T-helper 2 cell treated with Interferon-gamma antibody and Interleukin-4, amounts not matched to agents 5 μg/mL and 100 μg/mL, for 36 hours (primary cell): ENCODE results near the gene NLK.
"Not testable (repeated sequence)": the region's sequence is repeated elsewhere in the genome, so short reads cannot be mapped to it uniquely, and the experiment has no call there.

Source experiments
- DNase-seq: peaks from one replicate; pipeline ENCODE4 v3.0.0; 2021; ENCODE audit warnings: low spot score
- H3K27ac Mint-ChIP-seq: one replicate; pipeline ENCODE4 v1.8.0; 2021; ENCODE audit warnings: mild to moderate bottlenecking, mixed read lengths
- H3K27me3 Mint-ChIP-seq: one replicate; pipeline ENCODE4 v1.8.0; 2021; ENCODE audit warnings: low read depth, mixed read lengths
- H3K36me3 Mint-ChIP-seq: one replicate; pipeline ENCODE4 v1.8.0; 2021; ENCODE audit warnings: low read depth, mixed read lengths
- H3K4me1 Mint-ChIP-seq: one replicate; pipeline ENCODE4 v1.8.0; 2021; ENCODE audit warnings: low read depth, mixed read lengths
- H3K4me3 Mint-ChIP-seq: one replicate; pipeline ENCODE4 v1.8.0; 2022; ENCODE audit warnings: mild to moderate bottlenecking, moderate library complexity, mixed read lengths
- H3K9me3 Mint-ChIP-seq: one replicate; pipeline ENCODE4 v1.8.0; 2021; ENCODE audit warnings: mixed read lengths

NLK gene

DNA sequence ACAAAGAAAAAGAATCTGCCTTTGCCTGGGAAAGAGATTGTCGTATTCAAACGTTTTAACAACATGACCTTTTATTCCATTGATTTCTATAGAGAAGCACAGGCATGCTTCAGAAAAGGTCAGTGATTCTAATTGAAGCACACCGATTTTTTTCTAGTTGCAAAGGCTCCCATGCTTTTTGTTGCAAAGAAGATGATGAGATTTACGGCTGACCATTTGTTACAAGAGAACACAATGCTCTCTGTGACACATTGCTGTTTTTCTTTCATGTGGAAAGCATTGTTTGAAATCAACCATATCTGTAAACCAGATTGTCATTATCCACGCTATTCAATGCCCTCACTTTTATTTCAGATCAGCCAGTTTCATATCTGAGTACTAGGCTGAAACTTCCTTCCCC is 99.8 kb downstream of the NLK start:
- Mint-ChIP-seq H3K9me3 (no peaks in the 10 kb centered on the region), H3K4me3 (no peak overlapping the region), H3K4me1 (no peaks in the 10 kb centered on the region), H3K27me3 (no peaks in the 10 kb centered on the region), H3K27ac (no peak overlapping the region), H3K36me3 (no peaks in the 10 kb centered on the region)
- no peak for DNase-seq

DNA sequence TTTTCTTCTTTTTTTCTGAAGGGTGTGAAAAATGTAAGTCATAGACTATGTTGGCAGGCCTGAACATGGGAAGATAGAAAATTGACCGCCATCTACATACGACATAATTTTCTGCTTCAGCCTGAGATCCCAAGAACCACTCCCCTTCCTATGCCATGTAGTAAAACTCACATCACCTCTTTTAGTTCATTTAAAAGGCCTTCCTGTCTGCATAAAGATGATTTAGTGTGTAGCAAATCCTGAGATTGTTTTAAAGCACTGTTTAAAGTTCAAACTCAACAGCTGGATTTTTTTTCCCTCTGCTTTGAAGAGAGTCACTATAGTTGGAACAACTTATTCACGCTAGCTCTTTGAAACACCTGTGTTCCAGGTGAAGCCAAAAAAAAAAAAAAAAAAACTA is 101.5 kb downstream of the NLK start:
- no peak overlapping the region for H3K4me3 Mint-ChIP-seq
- no peaks in the 10 kb centered on the region for H3K36me3 Mint-ChIP-seq
- no peak for DNase-seq
- H3K4me1 Mint-ChIP-seq: no peaks in the 10 kb centered on the region
- H3K27me3 Mint-ChIP-seq: no peaks in the 10 kb centered on the region
- H3K9me3 Mint-ChIP-seq: no peaks in the 10 kb centered on the region
- no peak overlapping the region for H3K27ac Mint-ChIP-seq

DNA sequence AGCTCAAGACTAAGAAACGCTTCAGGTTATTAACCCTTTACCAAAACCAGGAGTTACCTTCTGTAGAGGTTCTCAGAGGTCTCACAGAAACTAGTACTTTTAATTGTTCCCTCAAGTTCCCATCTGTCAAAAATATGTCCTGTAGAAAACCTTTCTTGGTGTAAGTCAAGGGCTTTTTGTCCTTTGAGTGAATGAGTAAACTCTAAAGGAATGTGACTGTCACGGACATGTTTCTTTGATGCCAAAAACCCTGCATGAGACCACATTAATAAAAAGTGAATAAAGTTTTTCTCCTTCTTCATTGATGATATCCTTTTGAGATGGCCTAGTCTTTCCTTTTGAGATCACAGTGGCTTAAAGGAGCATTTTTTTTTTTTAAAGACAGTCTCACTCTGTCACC is 102.9 kb downstream of the NLK start:
- Mint-ChIP-seq H3K36me3 (no peaks in the 10 kb centered on the region), H3K4me1 (no peaks in the 10 kb centered on the region), H3K4me3 (no peak overlapping the region), H3K9me3 (no peaks in the 10 kb centered on the region), H3K27me3 (no peaks in the 10 kb centered on the region), H3K27ac (no peak overlapping the region)
- DNase-seq: no peak

DNA sequence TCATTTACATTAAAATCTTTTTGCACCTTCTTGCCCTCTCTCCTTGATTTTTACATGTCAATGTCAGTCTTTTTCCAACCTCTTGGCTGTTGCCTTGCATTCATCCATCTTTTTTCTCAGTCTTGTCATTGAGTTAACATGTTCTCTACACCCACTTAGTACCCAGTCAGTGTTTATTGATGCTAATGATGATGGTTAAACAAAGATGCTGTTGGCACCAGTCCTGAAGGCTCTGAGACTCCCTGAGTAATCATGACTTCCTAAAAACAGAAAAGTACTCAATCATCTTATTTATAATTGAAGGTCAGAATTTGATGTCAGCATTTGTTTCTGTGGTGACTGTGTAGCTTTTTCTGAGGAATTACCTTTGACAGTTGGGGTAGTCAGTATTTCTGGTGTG is 104.5 kb downstream of the NLK start:
- no peak overlapping the region for H3K27ac Mint-ChIP-seq
- DNase-seq: no peak
- H3K36me3 Mint-ChIP-seq: no peaks in the 10 kb centered on the region

GRCh38 chr17:28151001-28151400 is 108.5 kb downstream of the NLK start:
- no peak for DNase-seq
- H3K4me1 Mint-ChIP-seq: no peaks in the 10 kb centered on the region

More for the DNA sequence above, 104.5 kb downstream of the NLK start:
- H3K4me1 Mint-ChIP-seq: no peaks in the 10 kb centered on the region
- no peak overlapping the region for H3K4me3 Mint-ChIP-seq
- H3K27me3 Mint-ChIP-seq: no peaks in the 10 kb centered on the region
- no peaks in the 10 kb centered on the region for H3K9me3 Mint-ChIP-seq

GRCh38 chr17:28154214-28154613 is 111.7 kb downstream of the NLK start:
- no peak for DNase-seq
- Mint-ChIP-seq H3K4me1 (peaks cover 4% of the 10 kb centered on the region), H3K27ac (no peak overlapping the region), H3K27me3 (no peaks in the 10 kb centered on the region), H3K36me3 (no peaks in the 10 kb centered on the region), H3K4me3 (no peak overlapping the region), H3K9me3 (no peaks in the 10 kb centered on the region)

More at GRCh38 chr17:28151001-28151400, 108.5 kb downstream of the NLK start:
- Mint-ChIP-seq H3K9me3 (no peaks in the 10 kb centered on the region), H3K36me3 (no peaks in the 10 kb centered on the region), H3K27me3 (no peaks in the 10 kb centered on the region), H3K27ac (no peak overlapping the region), H3K4me3 (no peak overlapping the region)

GRCh38 chr17:28155405-28155804 is 112.9 kb downstream of the NLK start:
- not testable (repeated sequence) for H3K4me3 Mint-ChIP-seq, DNase-seq, H3K36me3 Mint-ChIP-seq, H3K4me1 Mint-ChIP-seq, H3K9me3 Mint-ChIP-seq, H3K27me3 Mint-ChIP-seq, H3K27ac Mint-ChIP-seq

DNA sequence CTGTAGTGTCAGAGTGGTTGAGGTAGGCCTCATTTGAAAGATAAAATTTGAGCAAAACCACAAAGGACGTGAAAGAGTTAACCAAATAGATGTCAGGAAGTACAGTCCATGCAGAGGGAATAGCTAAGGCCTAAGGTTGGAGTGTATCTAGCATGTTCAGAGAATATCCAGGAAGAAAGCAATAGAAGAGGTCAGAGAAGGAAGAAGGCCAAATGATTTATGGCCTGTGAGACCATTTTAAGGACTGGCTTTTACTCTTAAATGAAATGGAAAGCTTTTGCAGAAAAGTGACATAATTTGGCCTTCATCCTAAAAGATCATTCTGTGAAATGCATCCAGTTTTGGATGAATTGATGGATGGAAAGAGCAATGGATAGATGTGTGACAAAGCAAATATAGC is 116.5 kb downstream of the NLK start:
- no peak for DNase-seq

DNA sequence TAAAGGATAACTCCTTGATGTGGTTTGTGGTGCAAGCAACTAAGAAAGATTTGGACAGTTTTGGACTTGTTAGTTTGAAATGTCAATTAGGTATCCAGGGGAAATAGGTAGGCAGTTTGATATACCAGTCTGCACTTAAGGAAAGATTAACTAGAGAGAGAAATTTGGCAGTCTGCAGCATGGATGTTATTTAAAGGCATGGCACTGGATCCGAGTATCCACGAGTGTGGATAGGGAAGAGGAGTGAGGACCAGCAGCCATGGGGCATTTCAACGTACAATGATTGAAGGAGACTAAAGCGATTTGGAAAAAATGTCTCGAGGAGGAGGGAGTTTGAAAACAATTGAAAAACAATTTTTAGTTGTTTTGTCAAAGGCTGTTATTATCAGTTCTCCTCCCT is 117.4 kb downstream of the NLK start:
- H3K4me1 Mint-ChIP-seq: peaks cover 4% of the 10 kb centered on the region
- H3K27ac Mint-ChIP-seq: no peak overlapping the region
- H3K9me3 Mint-ChIP-seq: no peaks in the 10 kb centered on the region
- H3K4me3 Mint-ChIP-seq: no peak overlapping the region
- H3K36me3 Mint-ChIP-seq: peaks cover 3% of the 10 kb centered on the region
- H3K27me3 Mint-ChIP-seq: no peaks in the 10 kb centered on the region
- no peak for DNase-seq

More for the DNA sequence above, 116.5 kb downstream of the NLK start:
- Mint-ChIP-seq H3K27ac (no peak overlapping the region), H3K27me3 (no peaks in the 10 kb centered on the region), H3K9me3 (no peaks in the 10 kb centered on the region), H3K36me3 (peaks cover 3% of the 10 kb centered on the region), H3K4me3 (no peak overlapping the region), H3K4me1 (peaks cover 4% of the 10 kb centered on the region)

DNA sequence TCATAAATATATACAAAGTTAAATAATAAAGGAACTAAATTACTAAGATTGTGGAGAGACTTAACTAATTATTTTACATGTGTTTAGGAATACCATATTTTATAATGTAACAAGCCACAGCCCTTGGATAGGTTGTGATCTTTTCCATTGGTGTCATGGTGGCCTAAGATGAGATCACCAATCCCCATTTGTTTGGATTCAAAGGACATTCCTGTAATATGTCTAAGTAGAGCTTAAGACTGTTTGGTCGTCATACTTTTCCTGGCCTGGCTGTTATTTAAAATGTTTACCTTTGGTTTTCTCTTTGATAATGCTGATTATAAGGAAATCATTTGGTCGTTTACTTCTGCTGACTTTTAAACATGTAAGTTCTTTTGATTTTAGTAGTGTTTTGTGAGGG is 118.1 kb downstream of the NLK start:
- no peak for DNase-seq
- Mint-ChIP-seq H3K4me1 (peaks cover 4% of the 10 kb centered on the region), H3K36me3 (peaks cover 3% of the 10 kb centered on the region), H3K4me3 (no peak overlapping the region), H3K27ac (no peak overlapping the region), H3K27me3 (no peaks in the 10 kb centered on the region), H3K9me3 (no peaks in the 10 kb centered on the region)

GRCh38 chr17:28161311-28161710 is 118.8 kb downstream of the NLK start:
- Mint-ChIP-seq H3K36me3 (peaks cover 3% of the 10 kb centered on the region), H3K4me3 (no peak overlapping the region), H3K9me3 (no peaks in the 10 kb centered on the region), H3K27me3 (no peaks in the 10 kb centered on the region), H3K4me1 (peaks cover 4% of the 10 kb centered on the region), H3K27ac (no peak overlapping the region)
- no peak for DNase-seq

DNA sequence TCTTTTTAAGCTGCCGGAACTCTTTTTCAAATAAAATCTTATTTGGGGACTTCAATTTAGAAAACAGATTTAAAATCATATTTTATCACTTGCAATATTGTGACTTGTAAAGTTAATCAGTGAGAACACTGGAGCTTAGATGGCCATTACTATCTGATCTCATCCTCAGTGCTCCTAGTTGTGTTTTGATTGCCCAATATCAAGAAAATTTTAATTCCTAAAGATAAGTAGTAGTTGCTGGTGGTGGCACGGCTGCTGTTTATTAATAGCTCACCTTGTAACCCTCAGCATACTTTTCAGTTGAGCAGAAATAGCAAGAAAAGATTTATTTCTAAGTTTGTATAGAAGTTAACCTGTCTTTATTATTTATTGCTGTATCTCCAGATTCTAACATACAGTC is 124.0 kb downstream of the NLK start:
- Mint-ChIP-seq H3K36me3 (peaks cover 8% of the 10 kb centered on the region), H3K9me3 (no peaks in the 10 kb centered on the region), H3K27me3 (no peaks in the 10 kb centered on the region), H3K4me1 (no peaks in the 10 kb centered on the region), H3K4me3 (no peak overlapping the region), H3K27ac (no peak overlapping the region)
- DNase-seq: no peak

DNA sequence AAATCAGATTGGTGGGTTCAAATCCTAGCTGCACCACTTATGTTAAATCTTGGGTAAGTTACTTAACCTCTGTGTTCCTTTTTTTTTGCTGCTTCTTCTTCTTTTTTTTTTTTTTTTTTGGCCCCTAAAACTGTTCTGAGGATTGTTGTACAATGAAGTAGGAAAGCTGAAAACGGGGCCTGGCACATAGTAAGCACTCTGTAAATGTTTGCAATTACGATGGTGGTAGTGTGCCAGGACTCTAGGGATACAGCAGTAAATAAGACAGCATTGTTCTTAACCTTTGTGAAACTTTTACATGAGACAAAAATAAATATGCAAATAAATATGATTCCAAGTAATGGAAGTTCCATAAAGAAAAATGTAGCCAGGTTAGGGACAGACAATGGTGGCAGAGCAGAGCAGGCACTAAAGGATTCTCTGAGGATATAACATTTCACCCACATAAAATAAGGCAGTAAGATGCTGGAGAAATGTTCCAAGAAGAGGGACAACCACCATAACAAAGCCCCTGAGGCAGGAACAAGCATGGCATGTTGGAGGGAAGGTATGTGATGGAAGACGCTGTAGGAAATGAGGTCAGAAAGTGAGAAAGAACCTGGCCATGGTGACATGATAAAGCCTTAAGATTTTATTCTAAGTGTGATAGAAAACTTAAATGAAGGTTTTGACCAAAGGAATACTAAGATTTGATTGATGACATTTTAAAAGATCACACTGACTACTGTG is 127.3 kb downstream of the NLK start:
- Mint-ChIP-seq H3K27me3 (no peaks in the 10 kb centered on the region), H3K9me3 (no peaks in the 10 kb centered on the region), H3K27ac (no peak overlapping the region)

GRCh38 chr17:28170771-28171170 is 128.3 kb downstream of the NLK start:
- Mint-ChIP-seq H3K27ac (no peak overlapping the region), H3K4me1 (peaks cover 13% of the 10 kb centered on the region), H3K36me3 (peaks cover 6% of the 10 kb centered on the region), H3K4me3 (no peak overlapping the region), H3K27me3 (no peaks in the 10 kb centered on the region), H3K9me3 (no peaks in the 10 kb centered on the region)
- DNase-seq: no peak

More for the DNA sequence above, 127.3 kb downstream of the NLK start:
- DNase-seq: no peak
- Mint-ChIP-seq H3K4me1 (peaks cover 13% of the 10 kb centered on the region), H3K4me3 (no peak overlapping the region), H3K36me3 (peaks cover 5% of the 10 kb centered on the region)

GRCh38 chr17:28173031-28173561 is 130.6 kb downstream of the NLK start:
- H3K4me3 Mint-ChIP-seq: no peak overlapping the region
- H3K9me3 Mint-ChIP-seq: no peaks in the 10 kb centered on the region
- H3K36me3 Mint-ChIP-seq: peaks cover 6% of the 10 kb centered on the region
- H3K27me3 Mint-ChIP-seq: no peaks in the 10 kb centered on the region
- H3K4me1 Mint-ChIP-seq: peaks cover 13% of the 10 kb centered on the region
- DNase-seq: no peak
- no peak overlapping the region for H3K27ac Mint-ChIP-seq
